Pancreas (tissue), 10 donors: ENCODE measurements around the gene JCAD. TPM values are rescaled to one million over a fixed set of nuclear protein-coding genes. Genes with fewer than 3 reads are reported as not detected.
A peak's percentile ranks its signal among the peaks of the same experiment; 100 is the strongest.

ENCODE experiments used
- ATAC-seq, 4 donors: fragments of 200-7000 bp; cut with Tn5 transposase; one replicate each; pipeline versions ENCODE4 v1.8.0 to v1.9.1; 2020; ENCODE audit warnings: mild to moderate bottlenecking in 4 of 4, moderate library complexity in 4 of 4
- DNase-seq, 6 donors: peaks; one replicate each; pipeline ENCODE4 v3.0.0-alpha.2; 2020
- FAIRE-seq: peaks from 2 replicates; lab custom pipeline; 2012; peaks lifted over from hg19 to GRCh38; lab: Jason Lieb, UNC
- H3K27ac ChIP-seq, 4 donors: fragments of 200-600 bp; sonication (generic); 1 replicate in 3 of 4; 2 replicates in 1 of 4; pipeline versions ENCODE4 v1.5.0 to v1.8.0; 2020
- H3K27me3 ChIP-seq, 4 donors: fragments of 200-600 bp; one replicate each; pipeline ENCODE4 v1.8.0; 2021
- H3K36me3 ChIP-seq, 3 donors: fragments of 200-600 bp; sonication (generic) in 1 of 3; one replicate each; pipeline versions ENCODE4 v1.5.0 to v1.8.0; 2020 to 2021
- H3K4me1 ChIP-seq, 3 donors: fragments of 200-600 bp; one replicate each; pipeline ENCODE4 v1.8.0; 2021
- H3K4me3 ChIP-seq, 4 donors: fragments of 200-600 bp; sonication (generic) in 2 of 4; one replicate each; pipeline versions ENCODE4 v1.5.0 to v1.8.0; 2020 to 2021
- H3K9me3 ChIP-seq, 4 donors: fragments of 200-600 bp; one replicate each; pipeline ENCODE4 v1.8.0; 2021
- CTCF ChIP-seq, 4 donors: fragments of 200-600 bp; sonication (generic) in 3 of 4; IDR thresholded peaks; one replicate each; pipeline versions ENCODE4 v1.5.0 to v1.8.0; 2021; ENCODE audit warnings: antibody characterized with exemption in 4 of 4
- WGBS, 2 donors: extraction: QIAGEN DNeasy Blood & Tissue Kit; methylation state at CpG; one replicate each; pipeline ENCODE4 v1.1.7; 2013; 5-methylcytosine and 5-hydroxymethylcytosine counted together
- intact Hi-C, 3 donors: fragments of 100-400 bp; cut with DNase I; formaldehyde crosslinking; loops; one replicate each; pipeline versions ENCODE4 v1.11.1 to v1.14.2; 2022
- polyA plus RNA-seq, 2 donors: library from polyadenylated mRNA; stranded (reverse); fragments of 200-250 nt; gene quantifications; one replicate each; pipeline ENCODE4 v1.2.3, GENCODE V29; 2013
- total RNA-seq, 6 donors: library from RNA; stranded (reverse); fragmentation: NEBNext Ultra II Directional in 4 of 6; extraction: Animal tissue kit (Norgen Biotek cat#: 25700) in 4 of 6; gene quantifications; one replicate each; pipeline versions ENCODE4 v1.2.1 to v1.2.4, GENCODE V29; 2021 to 2023
- donor health status: healthy with polysubstance abuse.
- donor health status: DM: no; HTN: no; CAD: no; lungs with moderate emphysema.
- donor health status: DM: no; HTN: no; CAD: no.
- donor health status: control.
- donor health status: control.
- donor health status: Bipolar disorder and iron deficiency.
- donor health status: DM: yes; HTN: yes; CAD: no.
- donor health status: DM: no; HTN: no; CAD: no.
- donor health status: DM: no; HTN: no; CAD: no.
- donor health status: DM: yes; HTN: yes; CAD: no.

The JCAD gene
- total and polyA plus RNA-seq, 8 donors: 10.0 to 48.2 (median 23.0) TPM

- Histone ChIP-seq H3K4me3 (no peak overlapping the region), H3K27me3 (no peaks in the 10 kb centered on the region), H3K4me1 (peaks cover 0 to under 1% (median 0%) of the 10 kb centered on the region in 3 donors), H3K36me3 (no peaks in the 10 kb centered on the region), H3K9me3 (no peaks in the 10 kb centered on the region), H3K27ac (no peak overlapping the region)
- no peak for DNase-seq
- TF ChIP-seq CTCF (IDR thresholded peaks at IDR 0.05): no peak
- intact Hi-C loops: no loop called here
- ATAC-seq: no peak
- no peak for FAIRE-seq
- WGBS, 2 donors: 68 to 72% methylated on average over 2 of the region's 2 CpGs
These were observed 14.7 kb upstream of the JCAD start for GRCh38 chr10:30074090-30074489.

GRCh38 chr10:30073767-30074060 lies 14.3 kb upstream of the JCAD start:
- WGBS, 2 donors: 84 to 88% methylated on average over 4 of the region's 4 CpGs
- DNase-seq (no peak), ATAC-seq (no peak), FAIRE-seq (no peak)
- Histone ChIP-seq H3K36me3 (no peaks in the 10 kb centered on the region), H3K4me3 (no peak overlapping the region), H3K27ac (no peak overlapping the region), H3K4me1 (peaks cover 0 to 3% (median 3%) of the 10 kb centered on the region in 3 donors), H3K27me3 (no peaks in the 10 kb centered on the region), H3K9me3 (no peaks in the 10 kb centered on the region)
- no peak for TF ChIP-seq CTCF (IDR thresholded peaks at IDR 0.05)
- intact Hi-C loops: no loop called here

- FAIRE-seq: no peak
- H3K4me3 ChIP-seq: no peak overlapping the region
- intact Hi-C loops: no loop called here
- no peak for TF ChIP-seq CTCF (IDR thresholded peaks at IDR 0.05)
- no peaks in the 10 kb centered on the region for H3K9me3 ChIP-seq
- peaks cover 0 to 5% (median 3%) of the 10 kb centered on the region in 3 donors for H3K4me1 ChIP-seq
- no peaks in the 10 kb centered on the region for H3K36me3 ChIP-seq
- H3K27ac ChIP-seq: no peak overlapping the region
- 88% methylated on average over 6 of the region's 6 CpGs for WGBS, 2 donors
- H3K27me3 ChIP-seq: no peaks in the 10 kb centered on the region
- ATAC-seq: no peak
- DNase-seq: no peak
These were observed 13.8 kb upstream of the JCAD start for GRCh38 chr10:30073045-30073766.

GRCh38 chr10:30072068-30072467 lies 12.7 kb upstream of the JCAD start:
- peaks cover 0 to 5% (median 3%) of the 10 kb centered on the region in 3 donors for H3K4me1 ChIP-seq
- no peak overlapping the region for H3K27ac ChIP-seq
- H3K4me3 ChIP-seq: no peak overlapping the region
- no peak for TF ChIP-seq CTCF (IDR thresholded peaks at IDR 0.05)
- intact Hi-C loops: no loop called here
- DNase-seq: no peak
- no peaks in the 10 kb centered on the region for H3K9me3 ChIP-seq
- ATAC-seq: no peak
- H3K27me3 ChIP-seq: no peaks in the 10 kb centered on the region
- no peaks in the 10 kb centered on the region for H3K36me3 ChIP-seq
- FAIRE-seq: no peak

GRCh38 chr10:30070001-30070685 lies 10.8 kb upstream of the JCAD start:
- TF ChIP-seq CTCF (IDR thresholded peaks at IDR 0.05): no peak
- FAIRE-seq: no peak
- Histone ChIP-seq H3K36me3 (no peaks in the 10 kb centered on the region), H3K9me3 (no peaks in the 10 kb centered on the region), H3K4me1 (peaks cover 0 to 5% (median 3%) of the 10 kb centered on the region in 3 donors), H3K4me3 (no peak overlapping the region), H3K27ac (peak overlapping the region in 3 of 4 donors; percentile 13 to 71 (median 33)), H3K27me3 (no peaks in the 10 kb centered on the region)
- peak; percentile 29 to 66 (median 52) for ATAC-seq
- DNase-seq: no peak
- intact Hi-C loops: no loop called here
- WGBS, 2 donors: 50 to 55% methylated on average over 11 of the region's 11 CpGs
